Osteoblast (primary cell): ENCODE measurements around the gene CCDC24. TPM values are rescaled to one million over a fixed set of nuclear protein-coding genes. Genes with fewer than 3 reads are reported as not detected.

ENCODE experiments used
- DNase-seq: peaks from one replicate; pipeline ENCODE4 v3.0.0; 2011; ENCODE audit warnings: low spot score, mixed read lengths; ENCODE audit not compliant: insufficient read length; ENCODE audit errors: missing footprints
- H2AFZ ChIP-seq: 2 replicates; pipeline ENCODE4 v1.6.0; 2011; ENCODE audit warnings: mild to moderate bottlenecking, low read length
- H3K27ac ChIP-seq: 2 replicates; pipeline ENCODE4 v1.5.1; 2011; ENCODE audit warnings: mild to moderate bottlenecking, low read depth, low read length, moderate library complexity
- H3K27me3 ChIP-seq: 2 replicates; pipeline ENCODE4 v1.6.0; 2012; ENCODE audit warnings: mild to moderate bottlenecking, control low read depth, inconsistent platforms, low read length, moderate library complexity; ENCODE audit not compliant: insufficient read depth
- H3K36me3 ChIP-seq: 2 replicates; pipeline ENCODE4 v1.5.1; 2011; ENCODE audit warnings: mild to moderate bottlenecking, low read length, control low read depth, moderate library complexity; ENCODE audit not compliant: insufficient read depth
- H3K4me1 ChIP-seq: 2 replicates; pipeline ENCODE4 v1.5.1; 2011; ENCODE audit warnings: mild to moderate bottlenecking, low read length, control low read depth, moderate library complexity; ENCODE audit not compliant: insufficient read depth
- H3K4me2 ChIP-seq: 2 replicates; pipeline ENCODE4 v1.6.0; 2011; ENCODE audit warnings: mild to moderate bottlenecking, low read length; ENCODE audit not compliant: insufficient read depth
- H3K4me3 ChIP-seq: fragments of 200-600 bp; sonication (generic); 3 replicates; pipeline ENCODE4 v1.5.1; 2012; ENCODE audit warnings: mild to moderate bottlenecking, low read length, inconsistent platforms; ENCODE audit not compliant: insufficient read depth
- H3K79me2 ChIP-seq: 2 replicates; pipeline ENCODE4 v1.6.0; 2012; ENCODE audit warnings: mild to moderate bottlenecking, low read length, control low read depth, inconsistent platforms; ENCODE audit not compliant: insufficient read depth
- H3K9me3 ChIP-seq: 2 replicates; pipeline ENCODE4 v1.5.1; 2011; ENCODE audit warnings: low read depth, low read length, control low read depth
- H4K20me1 ChIP-seq: 2 replicates; pipeline ENCODE4 v1.6.0; 2012; ENCODE audit warnings: mild to moderate bottlenecking, low read length, control low read depth; ENCODE audit not compliant: insufficient read depth
- total RNA-seq: library from RNA; depleted of rRNA; stranded (reverse); fragments of >200 nt; gene quantifications from 2 replicates; pipeline ENCODE4 v1.2.3, GENCODE V29; 2012
- TF ChIP-seq, protein P1 (sequence below): IDR thresholded peaks from 2 replicates; pipeline ENCODE4 v1.5.1; 2011; ENCODE audit warnings: mild to moderate bottlenecking, low read depth, low read length, moderate library complexity; ENCODE audit errors: extremely low read depth

The CCDC24 gene
- total RNA-seq, 1 donor: 2.9 TPM

DNA sequence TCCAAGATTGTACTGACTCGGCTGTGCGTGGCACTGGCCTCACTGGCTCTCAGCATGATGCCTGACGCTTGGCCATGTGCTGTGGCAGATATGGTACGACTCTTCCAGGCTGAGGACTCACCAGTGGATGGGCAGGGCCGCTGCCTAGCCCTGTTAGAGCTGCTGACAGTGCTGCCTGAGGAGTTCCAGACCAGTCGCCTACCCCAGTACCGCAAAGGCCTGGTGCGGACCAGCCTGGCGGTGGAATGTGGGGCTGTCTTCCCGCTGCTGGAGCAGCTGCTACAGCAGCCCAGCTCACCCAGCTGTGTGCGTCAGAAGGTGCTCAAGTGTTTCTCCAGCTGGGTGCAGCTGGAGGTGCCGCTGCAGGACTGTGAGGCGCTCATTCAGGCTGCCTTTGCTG, 41.7 kb upstream of the CCDC24 start:
- TF ChIP-seq, protein P1, sequence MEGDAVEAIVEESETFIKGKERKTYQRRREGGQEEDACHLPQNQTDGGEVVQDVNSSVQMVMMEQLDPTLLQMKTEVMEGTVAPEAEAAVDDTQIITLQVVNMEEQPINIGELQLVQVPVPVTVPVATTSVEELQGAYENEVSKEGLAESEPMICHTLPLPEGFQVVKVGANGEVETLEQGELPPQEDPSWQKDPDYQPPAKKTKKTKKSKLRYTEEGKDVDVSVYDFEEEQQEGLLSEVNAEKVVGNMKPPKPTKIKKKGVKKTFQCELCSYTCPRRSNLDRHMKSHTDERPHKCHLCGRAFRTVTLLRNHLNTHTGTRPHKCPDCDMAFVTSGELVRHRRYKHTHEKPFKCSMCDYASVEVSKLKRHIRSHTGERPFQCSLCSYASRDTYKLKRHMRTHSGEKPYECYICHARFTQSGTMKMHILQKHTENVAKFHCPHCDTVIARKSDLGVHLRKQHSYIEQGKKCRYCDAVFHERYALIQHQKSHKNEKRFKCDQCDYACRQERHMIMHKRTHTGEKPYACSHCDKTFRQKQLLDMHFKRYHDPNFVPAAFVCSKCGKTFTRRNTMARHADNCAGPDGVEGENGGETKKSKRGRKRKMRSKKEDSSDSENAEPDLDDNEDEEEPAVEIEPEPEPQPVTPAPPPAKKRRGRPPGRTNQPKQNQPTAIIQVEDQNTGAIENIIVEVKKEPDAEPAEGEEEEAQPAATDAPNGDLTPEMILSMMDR: no peak
- no peak overlapping the region for H2AFZ ChIP-seq
- no peak overlapping the region for H3K4me3 ChIP-seq
- peaks cover 51% of the 10 kb centered on the region for H4K20me1 ChIP-seq
- H3K36me3 ChIP-seq: peaks cover 11% of the 10 kb centered on the region
- no peak overlapping the region for H3K27ac ChIP-seq
- H3K4me2 ChIP-seq: no peak overlapping the region
- H3K9me3 ChIP-seq: no peaks in the 10 kb centered on the region
- no peaks in the 10 kb centered on the region for H3K27me3 ChIP-seq
- peaks cover 65% of the 10 kb centered on the region for H3K79me2 ChIP-seq
- DNase-seq: no peak
- H3K4me1 ChIP-seq: peaks cover 23% of the 10 kb centered on the region

DNA sequence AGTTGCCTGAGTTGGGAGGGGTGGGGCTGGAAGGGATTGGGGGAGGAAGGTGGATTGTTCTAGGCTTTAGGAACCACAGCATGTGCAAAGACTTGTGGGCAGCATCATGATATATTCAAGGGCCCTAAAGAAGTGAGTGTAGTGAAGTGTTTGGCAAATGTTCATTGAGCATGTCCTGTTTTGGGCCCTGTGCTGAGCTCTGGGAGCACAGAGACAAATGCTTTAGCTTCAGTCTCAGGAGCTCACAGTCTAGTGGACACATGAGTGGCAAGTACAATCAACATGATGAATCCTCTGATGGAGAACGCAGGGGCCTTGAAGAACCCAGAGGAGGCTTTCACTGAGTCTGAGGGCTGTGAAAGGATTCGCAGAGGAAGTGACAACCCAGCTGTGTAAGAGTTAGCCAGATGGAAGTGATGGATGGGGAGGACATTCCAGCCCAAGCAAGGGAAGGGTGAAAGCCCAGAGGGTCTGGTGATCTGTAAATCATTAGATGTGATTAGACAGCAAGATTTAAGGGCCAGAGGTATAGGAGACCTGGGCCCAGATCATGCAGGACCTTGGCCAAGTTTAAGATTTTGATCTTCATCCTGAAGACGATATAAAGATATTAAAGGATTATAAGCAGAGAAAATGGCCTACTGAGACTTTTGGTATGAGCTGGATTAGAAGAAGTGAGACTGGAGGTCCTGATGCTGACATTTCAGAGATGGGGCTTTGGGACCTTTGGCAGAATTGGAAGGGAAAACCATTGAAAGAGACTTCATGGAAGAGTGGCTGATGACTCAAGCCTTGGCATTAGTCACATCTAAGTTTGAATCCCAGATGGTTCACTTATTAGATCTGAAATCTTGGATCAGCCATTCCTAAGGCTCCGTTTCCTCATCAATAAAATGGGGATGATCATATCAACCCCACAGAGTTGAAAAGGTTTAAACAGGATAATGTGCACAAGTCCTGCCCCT, 40.1 kb upstream of the CCDC24 start:
- H4K20me1 ChIP-seq: peaks cover 58% of the 10 kb centered on the region
- H3K4me3 ChIP-seq: no peak overlapping the region
- peaks cover 15% of the 10 kb centered on the region for H3K4me1 ChIP-seq
- H3K27ac ChIP-seq: no peak overlapping the region
- no peaks in the 10 kb centered on the region for H3K27me3 ChIP-seq
- H3K79me2 ChIP-seq: peaks cover 73% of the 10 kb centered on the region
- no peaks in the 10 kb centered on the region for H3K9me3 ChIP-seq
- no peak overlapping the region for H3K4me2 ChIP-seq
- DNase-seq: peak; percentile 82
- TF ChIP-seq, protein P1: no peak
- peaks cover 15% of the 10 kb centered on the region for H3K36me3 ChIP-seq
- no peak overlapping the region for H2AFZ ChIP-seq

DNA sequence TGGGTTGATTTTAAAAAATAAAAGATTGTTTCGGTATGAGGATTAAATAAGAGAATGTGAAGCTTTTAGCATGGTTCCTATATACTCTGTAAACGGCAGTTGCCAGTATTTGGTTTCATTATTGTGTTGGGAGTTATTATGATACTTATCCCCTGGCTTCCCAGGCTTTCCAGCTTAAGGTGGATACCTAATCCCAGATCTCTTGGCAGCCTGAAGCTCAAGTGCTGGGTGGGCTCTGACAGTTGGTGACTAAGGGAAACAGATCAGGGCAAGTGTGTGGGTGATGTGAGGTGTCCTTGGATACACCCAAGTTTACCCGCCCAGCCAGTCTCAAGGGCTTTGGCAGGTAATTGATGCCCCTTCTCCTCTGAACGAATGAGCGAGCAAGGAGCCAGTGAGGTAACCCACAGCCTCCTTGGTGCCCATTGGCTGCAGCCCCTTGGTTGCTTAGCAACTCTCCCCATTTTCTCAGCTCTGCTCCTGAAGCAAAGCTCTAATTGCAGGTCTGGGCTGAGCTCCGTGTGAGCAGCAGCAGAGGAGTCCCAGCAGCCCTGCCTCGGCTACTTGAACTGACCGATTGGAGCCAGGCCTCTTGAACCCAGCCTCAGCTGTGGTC, 38.6 kb upstream of the CCDC24 start:
- Histone ChIP-seq H3K4me3 (no peak overlapping the region), H3K27me3 (no peaks in the 10 kb centered on the region), H3K79me2 (peaks cover 62% of the 10 kb centered on the region), H4K20me1 (peaks cover 60% of the 10 kb centered on the region), H3K36me3 (peaks cover 26% of the 10 kb centered on the region), H3K9me3 (no peaks in the 10 kb centered on the region), H2AFZ (no peak overlapping the region), H3K4me1 (peaks cover 6% of the 10 kb centered on the region), H3K27ac (no peak overlapping the region), H3K4me2 (no peak overlapping the region)
- TF ChIP-seq, protein P1: no peak
- DNase-seq: no peak

DNA sequence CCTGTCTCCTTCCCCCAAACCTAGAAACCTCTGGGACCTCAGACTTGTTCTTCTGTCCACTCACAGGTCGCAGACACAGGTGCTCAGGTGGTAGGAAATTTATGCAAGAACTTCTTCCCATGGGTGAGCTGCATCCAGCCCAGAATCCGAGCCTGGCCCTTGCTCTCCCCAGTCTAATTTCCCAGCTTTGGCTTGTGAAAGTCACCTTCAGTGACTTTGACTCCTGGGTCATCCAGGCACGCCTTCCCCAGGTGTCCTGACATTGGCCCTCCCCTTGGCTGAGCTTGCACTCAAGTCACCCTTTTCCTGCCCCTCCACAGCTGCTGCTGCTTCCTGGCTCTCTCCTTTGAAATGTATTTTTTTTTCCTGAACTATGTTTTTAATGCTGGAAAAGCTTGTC, 38.0 kb upstream of the CCDC24 start:
- Histone ChIP-seq H3K9me3 (no peaks in the 10 kb centered on the region), H3K27me3 (no peaks in the 10 kb centered on the region), H3K4me2 (no peak overlapping the region), H3K4me1 (peaks cover 1% of the 10 kb centered on the region), H3K36me3 (peaks cover 31% of the 10 kb centered on the region), H2AFZ (no peak overlapping the region), H4K20me1 (peaks cover 55% of the 10 kb centered on the region), H3K4me3 (no peak overlapping the region), H3K79me2 (peaks cover 57% of the 10 kb centered on the region), H3K27ac (no peak overlapping the region)
- TF ChIP-seq, protein P1: no peak
- no peak for DNase-seq
